ENCODE results near the gene HEXD.
"Not testable (repeated sequence)": the region's sequence is repeated elsewhere in the genome, so short reads cannot be mapped to it uniquely, and the experiment has no call there.

The HEXD gene

GRCh38 chr17:82458179-82458884 lies 40.2 kb downstream of the HEXD start, which contains the start of gene NARF:
NARF (plus strand) TSS chr17:82458741; CDS start chr17:82458804, 63 bp downstream.
- DNase-seq (ENCODE audit: low spot score), result peak; percentile 99

GRCh38 chr17:82458885-82459424 lies 40.8 kb downstream of the HEXD start:
- no peak for DNase-seq (ENCODE audit: low spot score)

- DNase-seq (ENCODE audit: low spot score), result not testable (repeated sequence)
Measured at GRCh38 chr17:82459936-82460335, 41.8 kb downstream of the HEXD start.

- no peak for DNase-seq (ENCODE audit: low spot score)
Measured at GRCh38 chr17:82461827-82462524, 43.8 kb downstream of the HEXD start.

- DNase-seq (ENCODE audit: low spot score), result no peak
Measured at GRCh38 chr17:82463391-82463790, 45.2 kb downstream of the HEXD start.

- DNase-seq (ENCODE audit: low spot score), result no peak
Measured at GRCh38 chr17:82463925-82464566, 45.9 kb downstream of the HEXD start.

- no peak for DNase-seq (ENCODE audit: low spot score)
Measured at GRCh38 chr17:82464567-82464929, 46.4 kb downstream of the HEXD start.

- DNase-seq (ENCODE audit: low spot score), result no peak
Measured at GRCh38 chr17:82465023-82465603, 47.0 kb downstream of the HEXD start.

- DNase-seq (ENCODE audit: low spot score), result no peak
Measured at GRCh38 chr17:82468692-82469091, 50.5 kb downstream of the HEXD start.

- DNase-seq (ENCODE audit: low spot score), result no peak
Measured at GRCh38 chr17:82470065-82470464, 51.9 kb downstream of the HEXD start.

- DNase-seq (ENCODE audit: low spot score), result no peak
Measured at GRCh38 chr17:82474223-82475010, 56.3 kb downstream of the HEXD start.

GRCh38 chr17:82475458-82475857 lies 57.3 kb downstream of the HEXD start:
- DNase-seq (ENCODE audit: low spot score), result no peak

GRCh38 chr17:82477934-82478333 lies 59.8 kb downstream of the HEXD start:
- no peak for DNase-seq (ENCODE audit: low spot score)

- no peak for DNase-seq (ENCODE audit: low spot score)
Measured at GRCh38 chr17:82479602-82480001, 61.5 kb downstream of the HEXD start.

- no peak for DNase-seq (ENCODE audit: low spot score)
Measured at GRCh38 chr17:82480318-82480717, 62.2 kb downstream of the HEXD start.

GRCh38 chr17:82483204-82483660 lies 65.1 kb downstream of the HEXD start:
- DNase-seq (ENCODE audit: low spot score), result no peak

- DNase-seq (ENCODE audit: low spot score), result no peak
Measured at GRCh38 chr17:82483836-82484235, 65.7 kb downstream of the HEXD start.

GRCh38 chr17:82486231-82487094 lies 68.3 kb downstream of the HEXD start:
- DNase-seq (ENCODE audit: low spot score), result no peak

- DNase-seq (ENCODE audit: low spot score), result no peak
Measured at GRCh38 chr17:82487910-82488309, 69.8 kb downstream of the HEXD start.

GRCh38 chr17:82489117-82489516 lies 71.0 kb downstream of the HEXD start:
- DNase-seq (ENCODE audit: low spot score), result no peak
